Measurements from ENCODE around the gene MFN1. TPM values are rescaled to one million over a fixed set of nuclear protein-coding genes. Genes with fewer than 3 reads are reported as not detected.

Gene MFN1
- total and polyA plus RNA-seq, 7 donors = 8.6 to 42.1 (median 27.6) TPM

DNA sequence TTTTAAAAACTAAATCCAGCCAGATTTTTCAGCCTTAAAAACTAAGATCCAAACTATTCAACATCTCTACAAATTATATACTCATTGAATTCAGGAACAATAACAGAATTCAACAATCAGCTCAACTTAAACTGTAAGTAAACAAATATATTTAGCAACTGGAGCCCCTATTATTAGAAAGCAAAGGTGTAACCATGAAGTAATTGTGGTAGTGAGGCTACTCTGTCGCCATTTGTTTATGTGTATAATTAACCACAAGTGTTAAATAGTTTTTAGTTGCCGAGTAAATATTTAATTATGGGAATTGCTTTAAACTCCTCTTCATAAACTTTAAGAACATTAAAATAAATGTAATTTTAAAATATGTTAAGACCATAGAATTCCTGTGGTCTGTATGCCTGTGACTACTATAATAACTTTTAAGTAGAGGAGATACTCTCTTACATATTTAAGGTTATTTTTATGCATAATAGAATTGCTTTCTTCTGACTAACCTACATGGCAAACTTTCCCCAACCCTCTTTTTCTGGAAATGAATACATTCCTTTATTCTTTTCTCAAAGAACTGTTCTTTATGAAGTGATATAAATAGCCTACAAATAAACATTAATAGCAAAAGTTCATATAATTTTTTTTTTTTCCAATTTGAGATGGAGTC, 51.2 kb downstream of the MFN1 start:
- intact Hi-C loops (cut with DNase I) = no loop called here
- Histone ChIP-seq H3K4me3 (no peak overlapping the region), H3K9me3 (no peaks in the 10 kb centered on the region), H3K27me3 (no peaks in the 10 kb centered on the region), H3K27ac (no peak overlapping the region), H3K4me1 (no peaks in the 10 kb centered on the region), H3K36me3 (peaks cover 0 to 66% (median 12%) of the 10 kb centered on the region in 4 donors)
- WGBS, 2 donors = 78 to 86% methylated on average over 2 of the region's 2 CpGs
- no peak for DNase-seq
- TF ChIP-seq POLR2A (IDR thresholded peaks at IDR 0.05) (no peak), POLR2AphosphoS5 (IDR thresholded peaks at IDR 0.05) (no peak), EP300 (IDR thresholded peaks at IDR 0.05) (no peak)
- TF ChIP-seq, protein P1, sequence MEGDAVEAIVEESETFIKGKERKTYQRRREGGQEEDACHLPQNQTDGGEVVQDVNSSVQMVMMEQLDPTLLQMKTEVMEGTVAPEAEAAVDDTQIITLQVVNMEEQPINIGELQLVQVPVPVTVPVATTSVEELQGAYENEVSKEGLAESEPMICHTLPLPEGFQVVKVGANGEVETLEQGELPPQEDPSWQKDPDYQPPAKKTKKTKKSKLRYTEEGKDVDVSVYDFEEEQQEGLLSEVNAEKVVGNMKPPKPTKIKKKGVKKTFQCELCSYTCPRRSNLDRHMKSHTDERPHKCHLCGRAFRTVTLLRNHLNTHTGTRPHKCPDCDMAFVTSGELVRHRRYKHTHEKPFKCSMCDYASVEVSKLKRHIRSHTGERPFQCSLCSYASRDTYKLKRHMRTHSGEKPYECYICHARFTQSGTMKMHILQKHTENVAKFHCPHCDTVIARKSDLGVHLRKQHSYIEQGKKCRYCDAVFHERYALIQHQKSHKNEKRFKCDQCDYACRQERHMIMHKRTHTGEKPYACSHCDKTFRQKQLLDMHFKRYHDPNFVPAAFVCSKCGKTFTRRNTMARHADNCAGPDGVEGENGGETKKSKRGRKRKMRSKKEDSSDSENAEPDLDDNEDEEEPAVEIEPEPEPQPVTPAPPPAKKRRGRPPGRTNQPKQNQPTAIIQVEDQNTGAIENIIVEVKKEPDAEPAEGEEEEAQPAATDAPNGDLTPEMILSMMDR (IDR thresholded peaks at IDR 0.05) = no peak

DNA sequence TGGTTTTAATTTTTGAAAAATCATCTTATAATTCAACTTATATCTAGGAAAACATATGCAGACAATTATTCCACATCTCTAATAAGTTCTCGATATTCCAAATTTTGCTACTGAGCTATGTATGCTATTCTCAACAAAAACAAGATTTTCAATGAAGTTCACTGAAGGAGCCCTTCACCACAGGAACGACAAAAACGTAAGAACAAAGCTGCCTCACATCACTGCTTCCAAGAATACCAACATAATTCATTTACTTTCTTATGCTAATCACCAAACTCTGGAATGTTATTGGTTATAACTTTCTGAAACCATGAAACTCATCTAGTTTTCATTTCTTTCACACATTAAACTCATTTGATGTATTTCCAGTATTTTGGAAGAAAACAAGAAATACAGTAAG, 54.1 kb downstream of the MFN1 start:
- Histone ChIP-seq H3K27ac (no peak overlapping the region), H3K9me3 (no peaks in the 10 kb centered on the region), H3K36me3 (peaks cover 0 to 69% (median 8%) of the 10 kb centered on the region in 4 donors), H3K4me1 (no peaks in the 10 kb centered on the region), H3K4me3 (no peak overlapping the region), H3K27me3 (no peaks in the 10 kb centered on the region)
- 90 to 93% methylated on average over 3 of the region's 3 CpGs for WGBS, 2 donors
- no peak for DNase-seq
- TF ChIP-seq POLR2A (IDR thresholded peaks at IDR 0.05) (no peak), EP300 (IDR thresholded peaks at IDR 0.05) (no peak), POLR2AphosphoS5 (IDR thresholded peaks at IDR 0.05) (no peak)
- TF ChIP-seq, protein P1 (IDR thresholded peaks at IDR 0.05) = no peak
- intact Hi-C loops (cut with DNase I) = no loop called here

DNA sequence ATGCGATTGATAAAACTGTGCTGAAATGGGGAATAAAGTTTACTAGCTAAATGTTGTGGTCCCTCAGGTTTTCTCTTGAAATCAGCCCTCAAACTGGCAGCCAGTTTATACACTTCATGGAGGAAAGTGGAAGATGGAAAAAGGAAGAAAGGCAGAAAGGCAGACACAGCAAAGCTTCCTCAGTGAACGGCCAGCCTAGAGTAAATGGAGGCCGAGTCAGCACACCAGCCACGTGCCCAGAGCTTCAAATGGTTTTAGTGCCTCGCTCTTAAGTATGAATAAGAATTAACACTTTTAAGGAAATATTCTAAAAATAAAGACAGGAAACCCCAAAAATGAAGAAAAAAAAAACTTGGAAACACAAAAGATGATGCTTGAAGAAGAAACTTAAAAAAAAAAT, 55.5 kb downstream of the MFN1 start:
- 76 to 81% methylated on average over 5 of the region's 5 CpGs for WGBS, 2 donors
- intact Hi-C loops (cut with DNase I) = no loop called here
- Histone ChIP-seq H3K27me3 (no peaks in the 10 kb centered on the region), H3K36me3 (peaks cover 0 to 70% (median 8%) of the 10 kb centered on the region in 4 donors), H3K4me3 (no peak overlapping the region), H3K9me3 (no peaks in the 10 kb centered on the region), H3K27ac (no peak overlapping the region), H3K4me1 (no peaks in the 10 kb centered on the region)
- TF ChIP-seq EP300 (IDR thresholded peaks at IDR 0.05) (no peak), POLR2A (IDR thresholded peaks at IDR 0.05) (no peak), POLR2AphosphoS5 (IDR thresholded peaks at IDR 0.05) (no peak)
- TF ChIP-seq, protein P1 (IDR thresholded peaks at IDR 0.05) = no peak
- no peak for DNase-seq

DNA sequence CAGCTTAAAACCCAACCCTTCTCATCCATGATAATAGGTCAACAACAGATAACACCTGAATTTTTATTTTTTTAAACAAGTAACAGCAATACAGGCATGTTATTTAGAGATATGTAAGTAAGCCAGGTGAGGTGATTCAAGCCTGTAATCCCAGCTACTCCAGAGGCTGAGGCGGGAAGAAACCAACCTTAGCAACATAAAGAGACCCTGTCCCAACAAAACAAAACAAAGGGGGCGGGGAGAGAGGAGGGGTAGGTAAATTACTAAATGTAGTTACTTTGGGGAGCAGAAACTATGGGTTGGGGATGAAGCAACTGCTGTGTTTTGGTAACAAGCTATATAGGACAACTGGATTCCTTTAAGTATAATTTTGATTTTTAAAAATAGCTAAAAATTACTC, 56.8 kb downstream of the MFN1 start:
- intact Hi-C loops (cut with DNase I) = no loop called here
- Histone ChIP-seq H3K4me3 (no peak overlapping the region), H3K27ac (no peak overlapping the region), H3K9me3 (no peaks in the 10 kb centered on the region), H3K36me3 (peaks cover 0 to 61% (median 8%) of the 10 kb centered on the region in 4 donors), H3K27me3 (no peaks in the 10 kb centered on the region), H3K4me1 (no peaks in the 10 kb centered on the region)
- TF ChIP-seq, protein P1 (IDR thresholded peaks at IDR 0.05) = no peak
- TF ChIP-seq POLR2A (IDR thresholded peaks at IDR 0.05) = no peak
- TF ChIP-seq EP300 (IDR thresholded peaks at IDR 0.05) = no peak
- no peak for TF ChIP-seq POLR2AphosphoS5 (IDR thresholded peaks at IDR 0.05)
- 95 to 97% methylated on average over 2 of the region's 2 CpGs for WGBS, 2 donors
- no peak for DNase-seq

DNA sequence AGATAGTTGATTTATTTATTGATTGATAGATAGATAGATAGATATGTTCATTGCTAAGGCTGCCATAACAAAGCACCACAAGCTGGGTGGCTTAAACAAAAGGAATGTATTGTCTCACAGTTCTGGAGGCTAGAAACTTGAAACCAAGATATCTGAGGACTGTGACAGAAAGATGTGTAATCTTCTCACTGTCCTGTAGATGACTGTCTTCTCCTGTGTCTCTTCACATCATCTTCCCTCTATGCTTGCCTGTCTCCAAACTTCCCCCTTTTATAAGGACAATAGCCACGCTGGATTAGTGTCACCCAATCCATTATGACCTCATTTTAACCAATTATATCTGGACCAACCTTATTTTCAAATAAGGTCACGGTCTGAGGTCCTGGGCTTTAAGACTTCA, 62.8 kb downstream of the MFN1 start:
- Histone ChIP-seq H3K36me3 (peaks cover 0 to 61% (median 3%) of the 10 kb centered on the region in 4 donors), H3K27ac (no peak overlapping the region), H3K4me3 (no peak overlapping the region), H3K27me3 (no peaks in the 10 kb centered on the region), H3K9me3 (no peaks in the 10 kb centered on the region), H3K4me1 (no peaks in the 10 kb centered on the region)
- intact Hi-C loops (cut with DNase I) = no loop called here
- no peak for TF ChIP-seq EP300 (IDR thresholded peaks at IDR 0.05)
- TF ChIP-seq POLR2A (IDR thresholded peaks at IDR 0.05) = no peak
- TF ChIP-seq, protein P1 (IDR thresholded peaks at IDR 0.05) = no peak
- no peak for TF ChIP-seq POLR2AphosphoS5 (IDR thresholded peaks at IDR 0.05)
- no peak for DNase-seq
- WGBS, 2 donors = 81 to 88% methylated on average over 2 of the region's 2 CpGs
